GM19463 (cell line): ENCODE data around the gene HPSE2.

Experiments used
- ATAC-seq: cut with Tn5 transposase; IDR thresholded peaks from one replicate; pipeline ENCODE4 v1.9.1; 2021; ENCODE audit warnings: mild to moderate bottlenecking, moderate library complexity; ENCODE audit not compliant: unreplicated experiment

HPSE2 gene

GRCh38 chr10:98632456-98633150, 603.0 kb downstream of the HPSE2 start:
- ATAC-seq, result no peak

GRCh38 chr10:98628206-98628605, 607.4 kb downstream of the HPSE2 start:
- ATAC-seq, result no peak

- no peak for ATAC-seq
Observed at GRCh38 chr10:98627711-98628110, 607.9 kb downstream of the HPSE2 start.

- ATAC-seq, result no peak
Observed at GRCh38 chr10:98624963-98625362, 610.7 kb downstream of the HPSE2 start.

GRCh38 chr10:98623176-98623575, 612.5 kb downstream of the HPSE2 start:
- ATAC-seq, result no peak

DNA sequence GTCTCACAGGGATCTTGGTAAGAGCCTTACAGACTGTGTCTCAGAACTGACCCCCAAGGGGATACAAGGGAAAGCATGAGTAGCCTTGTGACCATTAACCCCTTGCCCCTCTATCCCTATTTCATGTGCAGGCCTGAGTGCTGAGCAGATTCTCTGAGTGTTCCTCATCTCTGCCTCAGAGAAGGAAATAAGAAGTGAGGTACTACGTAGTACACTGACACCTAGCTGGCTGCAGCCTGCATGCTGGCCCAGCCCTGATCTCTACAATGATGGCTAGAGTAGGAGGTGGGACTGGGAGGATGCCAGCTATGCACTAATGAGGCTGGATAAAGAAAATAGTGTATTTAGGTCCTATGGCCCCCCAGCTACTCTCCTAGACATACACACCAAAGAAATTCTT, 614.0 kb downstream of the HPSE2 start:
- ATAC-seq, result no peak

DNA sequence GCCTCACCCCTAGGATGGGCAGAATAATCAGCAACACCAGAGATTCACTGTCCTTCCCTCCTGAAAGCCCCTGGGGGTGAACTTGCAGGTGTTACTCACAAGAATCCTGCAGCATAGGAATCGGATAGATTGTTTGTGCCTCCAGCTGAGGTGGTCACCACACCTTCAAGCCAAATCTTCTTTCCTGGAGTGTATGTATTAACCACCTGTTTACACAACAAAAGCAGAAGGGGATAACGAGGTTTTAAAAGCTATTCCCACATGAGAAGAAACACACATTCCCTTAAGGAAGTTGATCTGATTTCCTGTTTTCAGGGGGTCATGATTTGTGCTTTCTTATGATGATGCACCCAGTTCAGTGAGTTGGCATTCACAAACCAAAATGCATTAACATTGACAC, 615.1 kb downstream of the HPSE2 start:
- no peak for ATAC-seq

- ATAC-seq, result no peak
Observed at GRCh38 chr10:98619446-98619845, 616.2 kb downstream of the HPSE2 start.

DNA sequence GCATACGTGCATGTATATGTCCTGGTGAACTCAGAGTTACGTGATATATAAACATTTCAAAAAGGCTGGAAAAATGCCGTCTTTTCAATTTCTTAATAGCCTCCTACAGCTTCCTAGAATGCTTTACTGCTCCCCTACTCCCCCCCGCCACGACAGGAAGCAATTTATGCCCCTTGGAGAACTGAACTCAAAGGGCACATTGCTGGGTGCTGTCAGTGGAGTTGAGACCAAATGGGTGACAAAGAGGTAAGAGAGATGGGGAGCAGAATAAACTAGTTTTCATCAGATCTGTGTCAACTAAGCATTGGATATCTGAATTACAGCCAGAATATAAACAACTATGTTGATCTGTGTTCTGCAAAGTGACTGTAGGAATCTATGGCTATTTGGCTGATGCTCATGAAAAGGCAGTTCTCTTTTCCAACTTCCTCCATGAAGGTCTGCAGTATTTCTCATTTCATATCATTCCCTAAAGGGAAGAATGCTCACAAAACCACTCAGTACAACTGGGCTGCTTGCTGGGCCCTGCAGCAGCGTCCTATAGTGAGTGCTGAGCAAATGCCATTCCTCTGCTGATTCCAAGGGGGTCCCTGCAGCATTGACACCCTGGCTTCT, 617.6 kb downstream of the HPSE2 start:
- no peak for ATAC-seq

DNA sequence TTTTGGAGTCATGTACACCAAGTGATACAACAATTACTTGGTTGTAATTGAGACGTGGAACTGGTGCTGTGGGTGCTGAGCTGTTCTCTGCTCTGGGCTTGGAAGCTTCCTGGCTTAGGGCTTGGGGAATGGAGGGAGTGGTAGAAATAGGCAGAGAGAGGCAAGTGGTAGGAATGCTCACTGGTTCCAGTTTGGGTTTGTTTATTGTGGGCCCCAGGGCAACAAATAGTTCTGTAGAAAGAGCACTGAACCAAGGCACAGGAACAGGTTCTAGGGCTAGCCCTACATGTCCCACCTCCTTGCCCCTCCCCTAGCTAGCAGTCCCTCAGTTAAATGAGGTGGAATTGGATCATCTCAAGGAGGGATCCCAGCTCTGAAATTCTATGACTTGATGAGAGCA, 622.2 kb downstream of the HPSE2 start:
- ATAC-seq, result no peak

- ATAC-seq, result no peak
Observed at GRCh38 chr10:98611436-98611835, 624.2 kb downstream of the HPSE2 start.

GRCh38 chr10:98610836-98611235, 624.8 kb downstream of the HPSE2 start:
- no peak for ATAC-seq

DNA sequence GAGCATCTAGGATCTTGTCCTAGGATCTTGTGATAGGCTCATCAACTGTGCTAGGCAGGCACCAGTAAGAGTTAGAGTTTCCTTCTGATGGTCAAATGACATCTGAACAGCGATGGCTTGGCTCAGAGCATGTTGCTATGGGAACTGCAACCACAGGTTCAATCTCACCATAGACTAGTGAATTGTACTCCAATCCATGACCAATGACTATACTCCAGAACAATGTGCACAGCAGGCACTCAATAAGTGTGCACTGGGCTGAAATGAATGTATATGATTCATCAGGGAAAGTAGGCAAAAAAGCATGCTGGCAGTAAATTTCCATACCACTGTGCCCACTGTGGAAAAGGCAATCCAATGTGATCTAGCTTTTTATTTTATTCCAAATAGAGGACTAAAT, 625.4 kb downstream of the HPSE2 start:
- ATAC-seq, result no peak

DNA sequence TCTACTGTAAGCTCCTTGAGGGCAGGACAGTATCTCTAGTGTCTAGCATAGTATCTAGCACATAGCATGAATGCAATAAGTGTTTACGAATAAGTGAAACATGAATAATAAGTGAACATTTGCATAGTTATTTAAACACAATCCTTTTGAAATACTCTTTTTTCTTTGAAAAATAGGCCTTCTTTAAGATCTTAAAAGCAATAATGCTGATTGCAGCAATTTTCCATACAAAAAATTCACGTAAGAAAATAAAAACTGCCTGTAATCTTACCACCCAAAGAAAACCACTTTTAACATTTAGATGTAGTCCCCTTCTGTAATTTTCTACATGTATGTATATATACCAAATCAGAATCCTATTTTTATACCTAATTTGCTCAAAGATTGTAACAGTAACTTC, 626.4 kb downstream of the HPSE2 start:
- no peak for ATAC-seq

GRCh38 chr10:98608411-98608810, 627.2 kb downstream of the HPSE2 start:
- no peak for ATAC-seq

DNA sequence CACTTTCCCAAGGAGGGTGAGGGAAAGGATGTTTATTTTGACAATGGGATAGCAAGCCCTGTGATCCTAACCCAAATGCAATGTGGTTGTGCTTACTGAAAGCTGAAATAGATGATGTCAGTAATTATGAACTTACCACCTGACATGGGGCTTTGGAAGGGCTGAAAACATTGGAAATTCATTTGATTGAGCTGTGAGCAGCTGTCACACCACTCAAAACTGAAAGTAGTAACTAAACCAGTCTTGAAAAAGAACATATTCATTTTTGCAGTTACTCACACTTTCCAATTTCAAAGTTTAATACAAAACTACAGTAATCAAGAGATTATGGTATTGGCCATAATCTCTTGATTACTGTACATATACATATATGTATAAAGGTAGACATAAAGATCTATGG, 633.4 kb downstream of the HPSE2 start:
- no peak for ATAC-seq

GRCh38 chr10:98599032-98599610, 636.5 kb downstream of the HPSE2 start:
- no peak for ATAC-seq

DNA sequence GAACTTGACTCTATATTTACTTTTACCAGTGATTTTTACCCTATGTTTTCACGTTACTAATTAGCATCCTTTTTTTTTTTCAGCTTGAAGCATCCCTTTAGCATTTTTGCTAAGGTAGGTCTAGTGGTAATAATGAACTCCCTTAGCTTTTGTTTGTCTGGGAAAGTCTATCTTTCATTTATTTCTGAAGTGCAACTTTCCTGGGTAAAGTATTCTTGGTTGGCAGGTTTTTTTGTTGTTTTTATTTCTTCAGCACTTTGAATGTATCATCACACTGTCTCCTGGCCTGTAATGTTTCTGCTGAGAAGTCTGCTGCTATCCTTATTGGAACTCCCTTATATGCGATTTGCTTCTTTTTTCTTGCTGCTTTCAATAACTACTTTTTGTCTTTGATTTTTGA, 639.2 kb downstream of the HPSE2 start:
- ATAC-seq, result no peak

GRCh38 chr10:98589691-98590090, 646.0 kb downstream of the HPSE2 start:
- ATAC-seq, result no peak

- no peak for ATAC-seq
Observed at GRCh38 chr10:98589007-98589406, 646.6 kb downstream of the HPSE2 start.

GRCh38 chr10:98587156-98587837, 648.4 kb downstream of the HPSE2 start:
- no peak for ATAC-seq

DNA sequence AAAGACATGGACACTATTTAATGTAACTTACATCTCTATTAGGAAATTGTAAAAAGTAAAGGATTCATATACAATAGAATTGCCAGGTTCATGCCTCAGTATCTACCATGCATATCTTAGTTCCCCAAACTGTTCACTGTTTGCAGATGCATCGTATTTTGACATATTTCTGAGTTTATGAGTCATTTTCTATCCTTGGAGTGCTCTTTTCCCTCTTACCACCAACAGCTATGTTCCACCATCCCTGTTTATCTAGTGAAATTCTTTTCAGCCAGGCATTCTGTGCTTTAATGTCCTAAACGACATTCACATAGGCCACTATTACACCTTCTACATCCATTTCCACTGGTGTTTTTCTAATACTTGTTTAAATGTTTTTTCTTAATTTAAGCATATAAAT, 649.6 kb downstream of the HPSE2 start:
- ATAC-seq, result no peak
